Measurements from ENCODE around the gene NKPD1.
"Not testable (repeated sequence)": the region's sequence is repeated elsewhere in the genome, so short reads cannot be mapped to it uniquely, and the experiment has no call there.

NKPD1 gene

GRCh38 chr19:45119582-45119981, 41.2 kb downstream of the NKPD1 start:
- in situ Hi-C loops (cut with HindIII; ENCODE audit: low sequenced_read_pairs), result no loop called here

- in situ Hi-C loops (cut with HindIII; ENCODE audit: low sequenced_read_pairs), result not testable (repeated sequence)
These were observed 42.0 kb downstream of the NKPD1 start for GRCh38 chr19:45118591-45119355.

- in situ Hi-C loops (cut with HindIII; ENCODE audit: low sequenced_read_pairs), result no loop called here
These were observed 42.7 kb downstream of the NKPD1 start for GRCh38 chr19:45118106-45118505.

GRCh38 chr19:45117671-45118070, 43.1 kb downstream of the NKPD1 start:
- in situ Hi-C loops (cut with HindIII; ENCODE audit: low sequenced_read_pairs), result no loop called here

DNA sequence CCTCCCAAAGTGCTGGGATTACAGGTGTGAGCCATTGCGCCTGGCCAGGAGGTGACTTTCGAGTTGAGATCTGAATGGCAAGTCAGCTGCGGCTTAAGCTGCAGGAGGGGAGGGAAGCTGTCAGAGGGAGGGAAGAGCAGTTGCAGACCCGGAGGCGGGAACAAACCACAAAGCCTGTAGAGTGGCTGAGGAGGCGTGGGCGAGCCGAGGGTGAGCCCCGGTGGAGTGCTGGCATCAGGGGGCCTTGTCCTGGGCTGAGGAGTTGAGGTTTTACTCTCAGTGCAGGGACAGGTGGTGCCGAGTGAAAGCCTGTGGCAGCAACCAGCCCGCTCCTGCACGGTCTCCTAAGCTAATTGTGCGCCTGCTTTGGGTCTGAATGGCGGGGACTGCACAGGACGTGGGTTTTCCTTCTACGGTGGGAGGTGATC, 43.6 kb downstream of the NKPD1 start:
- in situ Hi-C loops (cut with HindIII; ENCODE audit: low sequenced_read_pairs), result no loop called here

DNA sequence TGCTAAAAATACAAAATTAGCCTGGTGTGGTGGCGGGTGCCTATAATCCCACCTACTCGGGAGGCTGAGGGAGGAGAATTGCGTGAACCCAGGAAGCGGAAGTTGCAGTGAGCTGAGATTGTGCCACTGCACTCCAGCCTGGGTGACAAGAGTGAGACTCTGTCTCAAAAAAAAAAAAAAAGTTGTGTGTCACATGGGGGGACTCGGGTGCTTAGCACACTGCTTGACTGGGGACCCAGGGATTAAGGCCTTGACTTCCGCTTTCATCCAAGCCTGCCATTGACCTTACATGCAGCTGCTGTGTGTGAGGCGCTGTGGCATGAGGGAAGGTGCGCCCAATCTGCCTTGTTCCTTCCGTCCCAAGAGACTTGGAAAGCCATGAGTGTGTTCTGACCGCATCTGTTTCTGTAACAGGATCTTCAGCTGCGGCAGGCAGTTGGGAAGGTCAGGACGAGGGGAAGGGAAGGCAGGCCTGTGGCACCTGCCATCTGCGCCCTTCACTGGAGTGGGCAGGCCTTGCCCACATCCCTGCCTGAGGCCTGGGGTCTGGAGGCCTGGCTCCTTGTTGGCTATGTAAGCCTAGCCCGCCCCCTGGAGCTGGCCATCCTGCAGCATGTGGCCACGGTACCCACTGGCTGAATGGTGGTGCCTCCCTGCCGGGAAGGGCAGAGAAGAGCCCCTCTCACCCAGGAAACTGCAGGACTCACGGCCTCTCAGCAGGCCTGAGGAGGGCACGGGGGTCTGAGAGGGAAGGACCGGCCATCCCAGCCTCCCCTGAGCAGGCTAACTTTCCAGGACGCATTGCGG, 44.8 kb downstream of the NKPD1 start:
- in situ Hi-C loops (cut with HindIII; ENCODE audit: low sequenced_read_pairs), result no loop called here

GRCh38 chr19:45114116-45114515, 46.7 kb downstream of the NKPD1 start:
- in situ Hi-C loops (cut with HindIII; ENCODE audit: low sequenced_read_pairs), result no loop called here

DNA sequence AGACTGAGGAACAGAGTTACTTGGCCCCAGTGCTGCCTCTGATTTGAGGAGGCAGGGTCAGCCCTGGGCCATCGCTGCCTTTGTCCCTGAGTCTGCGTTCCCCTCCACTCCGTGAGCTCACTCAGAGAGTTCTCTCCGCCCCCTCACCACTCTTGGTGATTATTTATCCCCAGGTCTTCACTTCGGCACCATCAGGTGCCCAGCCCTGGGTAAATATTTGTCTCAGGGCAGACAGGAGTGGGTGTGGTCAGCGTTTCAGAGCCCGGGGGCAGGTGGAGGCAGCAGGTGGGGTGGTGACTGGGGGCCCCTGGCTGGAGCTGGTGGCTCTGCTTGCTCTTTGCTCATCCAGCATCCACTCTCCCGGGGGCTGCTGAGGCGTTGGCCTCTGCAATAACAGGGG, 47.2 kb downstream of the NKPD1 start:
- in situ Hi-C loops (cut with HindIII; ENCODE audit: low sequenced_read_pairs), result no loop called here

- in situ Hi-C loops (cut with HindIII; ENCODE audit: low sequenced_read_pairs), result no loop called here
These were observed 48.5 kb downstream of the NKPD1 start for GRCh38 chr19:45112111-45112827.
